ENCODE measurements around the gene DPP7.
A peak's percentile ranks its signal among the peaks of the same experiment; 100 is the strongest.

DPP7 gene

DNA sequence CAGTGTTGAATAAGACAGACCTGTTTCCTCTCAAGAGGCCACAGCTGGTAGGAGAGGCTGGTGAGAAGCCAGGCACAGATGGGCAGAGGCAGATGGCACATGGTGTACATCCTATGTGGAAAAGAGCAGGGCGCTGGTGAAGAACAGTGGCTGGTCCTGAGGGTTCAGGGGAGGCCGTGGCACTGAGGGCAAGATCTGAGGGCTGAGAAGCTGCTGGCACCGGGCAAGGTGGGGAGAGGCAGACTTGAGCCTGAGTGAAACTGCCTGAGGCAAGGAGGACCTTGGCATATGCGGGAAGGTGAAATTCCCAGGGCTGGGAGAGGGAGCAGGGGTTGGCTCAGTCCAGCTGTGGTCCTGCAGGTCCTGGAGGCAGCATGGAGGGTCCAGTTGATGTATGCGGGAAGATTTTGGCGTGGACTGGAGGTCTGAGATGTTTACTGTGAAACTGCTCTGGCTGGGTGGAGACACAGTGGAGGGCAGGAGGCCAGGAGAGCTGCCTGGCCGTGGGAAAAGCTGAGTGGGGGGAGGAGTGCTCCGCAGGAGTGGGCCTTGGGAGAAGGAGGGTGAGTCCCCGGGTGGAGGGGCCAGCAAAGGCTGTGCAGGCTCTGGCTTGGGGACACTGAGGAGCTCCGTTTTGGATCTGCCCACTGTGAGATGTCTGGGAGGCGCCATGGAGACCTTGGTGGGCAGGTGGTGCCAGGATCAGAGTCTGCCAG, 25.1 kb downstream of the DPP7 start:
- Histone ChIP-seq H4K20me1 (ENCODE audit: insufficient read depth, low read length) (no peaks in the 10 kb centered on the region), H3K27ac (ENCODE audit: low read length) (no peak overlapping the region), H3K27me3 (replicated peaks; ENCODE audit: insufficient read depth, low read length) (no peaks in the 10 kb centered on the region), H3K4me2 (ENCODE audit: low read depth, low read length) (no peak overlapping the region), H2AFZ (ENCODE audit: low read length) (no peak overlapping the region), H3K4me3 (ENCODE audit: low read length) (no peak overlapping the region), H3K79me2 (ENCODE audit: low read length) (0 out of 2 replicates have a peak, but pooled peaks cover 3% of the 10 kb centered on the region), H3F3A (ENCODE audit: insufficient read depth, low read length) (no peaks in the 10 kb centered on the region; the same call in 1 of the 2 replicates), H3K36me3 (replicated peaks; ENCODE audit: insufficient read depth, low read length) (no peaks in the 10 kb centered on the region), H3K9me2 (replicated peaks; ENCODE audit: insufficient read depth, low read length) (no peaks in the 10 kb centered on the region), H3K9ac (ENCODE audit: low read length) (no peak overlapping the region), H3K4me1 (ENCODE audit: low read length) (peaks cover 12% of the 10 kb centered on the region), H3K9me3 (replicated peaks; ENCODE audit: insufficient read depth, low read length) (no peaks in the 10 kb centered on the region)
- TF ChIP-seq CTCF (IDR thresholded peaks at IDR 0.05; ENCODE audit: low read length) (no peak), EZH2phosphoT487 (IDR thresholded peaks at IDR 0.05; ENCODE audit: low read length) (no peak), EZH2 (optimal IDR thresholded peaks at IDR 0.05; ENCODE audit: low read depth, low read length) (no peak)
- DNase-seq, result no peak

- no peak for TF ChIP-seq EZH2 (optimal IDR thresholded peaks at IDR 0.05; ENCODE audit: low read depth, low read length)
- no peak for TF ChIP-seq EZH2phosphoT487 (IDR thresholded peaks at IDR 0.05; ENCODE audit: low read length)
- no peak for TF ChIP-seq CTCF (IDR thresholded peaks at IDR 0.05; ENCODE audit: low read length)
- Histone ChIP-seq H3K27me3 (replicated peaks; ENCODE audit: insufficient read depth, low read length) (no peaks in the 10 kb centered on the region), H3K9me2 (replicated peaks; ENCODE audit: insufficient read depth, low read length) (no peaks in the 10 kb centered on the region), H3K4me2 (ENCODE audit: low read depth, low read length) (peak overlapping the region; percentile 69; the same call in 1 of the 2 replicates), H4K20me1 (ENCODE audit: insufficient read depth, low read length) (no peaks in the 10 kb centered on the region), H2AFZ (ENCODE audit: low read length) (no peak overlapping the region), H3K4me1 (ENCODE audit: low read length) (peaks cover 12% of the 10 kb centered on the region), H3K36me3 (replicated peaks; ENCODE audit: insufficient read depth, low read length) (no peaks in the 10 kb centered on the region), H3F3A (ENCODE audit: insufficient read depth, low read length) (peaks cover 6% of the 10 kb centered on the region; the same call in 1 of the 2 replicates), H3K4me3 (ENCODE audit: low read length) (no peak overlapping the region), H3K9ac (ENCODE audit: low read length) (no peak overlapping the region), H3K9me3 (replicated peaks; ENCODE audit: insufficient read depth, low read length) (no peaks in the 10 kb centered on the region), H3K27ac (ENCODE audit: low read length) (no peak overlapping the region), H3K79me2 (ENCODE audit: low read length) (0 out of 2 replicates have a peak, but pooled peaks cover 3% of the 10 kb centered on the region)
- DNase-seq, result no peak
These were observed 26.4 kb downstream of the DPP7 start for GRCh38 chr9:137088121-137088520.

DNA sequence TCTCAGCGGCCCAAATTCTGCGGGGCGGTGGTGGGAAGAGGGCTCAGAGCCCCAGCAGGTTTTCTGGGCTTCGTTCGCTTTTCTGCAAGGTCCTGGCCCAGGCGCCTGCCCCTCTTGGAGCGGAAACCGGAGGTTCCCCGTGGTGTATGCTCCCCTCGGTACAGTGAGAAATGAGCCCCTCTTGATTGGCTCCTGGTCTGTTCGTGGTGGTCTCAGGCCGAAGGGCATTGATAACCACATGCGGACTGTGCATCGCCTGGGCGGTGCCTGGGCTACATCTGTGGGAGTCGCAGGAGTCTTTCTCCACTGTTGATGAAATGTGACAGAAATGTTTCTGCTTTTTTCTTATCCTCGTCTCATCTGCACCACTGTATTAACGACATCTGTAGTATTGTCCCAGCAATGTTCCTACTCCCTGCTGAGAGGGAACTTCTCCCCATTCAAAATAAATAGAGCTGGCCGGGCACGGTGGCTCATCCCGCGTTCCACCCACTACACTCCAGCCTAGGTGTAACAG, 27.1 kb downstream of the DPP7 start:
- H3K79me2 ChIP-seq (ENCODE audit: low read length), result 0 out of 2 replicates have a peak, but pooled peaks cover 3% of the 10 kb centered on the region
- no peaks in the 10 kb centered on the region for H3K9me3 ChIP-seq (replicated peaks; ENCODE audit: insufficient read depth, low read length)
- H3K9me2 ChIP-seq (replicated peaks; ENCODE audit: insufficient read depth, low read length), result no peaks in the 10 kb centered on the region
- TF ChIP-seq EZH2 (optimal IDR thresholded peaks at IDR 0.05; ENCODE audit: low read depth, low read length) (no peak), CTCF (IDR thresholded peaks at IDR 0.05; ENCODE audit: low read length) (no peak), EZH2phosphoT487 (IDR thresholded peaks at IDR 0.05; ENCODE audit: low read length) (no peak)
- H3K4me2 ChIP-seq (ENCODE audit: low read depth, low read length), result peak overlapping the region; percentile 69
- H3K4me3 ChIP-seq (ENCODE audit: low read length), result peak overlapping the region; percentile 85
- H2AFZ ChIP-seq (ENCODE audit: low read length), result peak overlapping the region; percentile 68
- peaks cover 6% of the 10 kb centered on the region; the same call in 1 of the 2 replicates for H3F3A ChIP-seq (ENCODE audit: insufficient read depth, low read length)
- H3K9ac ChIP-seq (ENCODE audit: low read length), result peak overlapping the region; percentile 82
- peak; percentile 21 for DNase-seq
- peaks cover 12% of the 10 kb centered on the region for H3K4me1 ChIP-seq (ENCODE audit: low read length)
- H3K27ac ChIP-seq (ENCODE audit: low read length), result peak overlapping the region; percentile 73; the same call in 1 of the 2 replicates
- H4K20me1 ChIP-seq (ENCODE audit: insufficient read depth, low read length), result no peaks in the 10 kb centered on the region
- no peaks in the 10 kb centered on the region for H3K27me3 ChIP-seq (replicated peaks; ENCODE audit: insufficient read depth, low read length)
- H3K36me3 ChIP-seq (replicated peaks; ENCODE audit: insufficient read depth, low read length), result no peaks in the 10 kb centered on the region

All from MM.1S (cell line).